ENCODE measurements around the gene HSPA14. TPM values are rescaled to one million over a fixed set of nuclear protein-coding genes. Genes with fewer than 3 reads are reported as not detected.
"Not testable (repeated sequence)": the region's sequence is repeated elsewhere in the genome, so short reads cannot be mapped to it uniquely, and the experiment has no call there.

HSPA14 gene
- total and polyA plus RNA-seq, 4 donors = 5.3 to 9.0 (median 8.5) TPM

DNA sequence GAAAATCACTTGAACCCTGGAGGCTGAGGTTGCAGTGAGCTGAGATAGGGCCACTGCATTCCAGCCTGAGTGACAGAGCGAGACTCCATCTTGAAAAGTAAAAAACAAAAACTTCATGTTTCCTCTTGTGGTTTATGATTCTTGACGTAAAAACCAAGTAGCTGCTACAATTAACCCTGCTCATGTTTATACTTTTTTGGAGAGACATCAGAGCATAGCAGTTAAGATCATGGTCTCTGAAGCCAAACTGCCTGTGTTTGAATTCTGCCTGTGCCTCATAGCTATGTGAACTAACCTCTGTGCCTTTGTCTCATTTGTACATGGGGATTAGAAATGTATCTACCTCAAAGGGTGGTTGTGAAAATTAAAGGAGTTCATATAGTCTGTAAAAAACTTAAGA, 67.8 kb downstream of the HSPA14 start:
- no peak overlapping the region for H3K9ac ChIP-seq (ENCODE audit: low read depth in 1 of 2, low read length in 2 of 2)
- H3K4me1 ChIP-seq (ENCODE audit: control insufficient read depth in 4 of 4, insufficient read depth in 4 of 4, low read length in 3 of 4) = no peaks in the 10 kb centered on the region
- H3K4me3 ChIP-seq (ENCODE audit: low read depth in 1 of 3, low read length in 3 of 3) = no peak overlapping the region
- no peak for DNase-seq (ENCODE audit: low spot score)
- no peak for TF ChIP-seq FOXA2 (IDR thresholded peaks at IDR 0.05)
- TF ChIP-seq, protein P1, sequence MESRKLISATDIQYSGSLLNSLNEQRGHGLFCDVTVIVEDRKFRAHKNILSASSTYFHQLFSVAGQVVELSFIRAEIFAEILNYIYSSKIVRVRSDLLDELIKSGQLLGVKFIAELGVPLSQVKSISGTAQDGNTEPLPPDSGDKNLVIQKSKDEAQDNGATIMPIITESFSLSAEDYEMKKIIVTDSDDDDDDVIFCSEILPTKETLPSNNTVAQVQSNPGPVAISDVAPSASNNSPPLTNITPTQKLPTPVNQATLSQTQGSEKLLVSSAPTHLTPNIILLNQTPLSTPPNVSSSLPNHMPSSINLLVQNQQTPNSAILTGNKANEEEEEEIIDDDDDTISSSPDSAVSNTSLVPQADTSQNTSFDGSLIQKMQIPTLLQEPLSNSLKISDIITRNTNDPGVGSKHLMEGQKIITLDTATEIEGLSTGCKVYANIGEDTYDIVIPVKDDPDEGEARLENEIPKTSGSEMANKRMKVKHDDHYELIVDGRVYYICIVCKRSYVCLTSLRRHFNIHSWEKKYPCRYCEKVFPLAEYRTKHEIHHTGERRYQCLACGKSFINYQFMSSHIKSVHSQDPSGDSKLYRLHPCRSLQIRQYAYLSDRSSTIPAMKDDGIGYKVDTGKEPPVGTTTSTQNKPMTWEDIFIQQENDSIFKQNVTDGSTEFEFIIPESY (IDR thresholded peaks at IDR 0.05) = no peak
- TF ChIP-seq HNF4G (IDR thresholded peaks at IDR 0.05) = no peak
- TF ChIP-seq NR2F2 (IDR thresholded peaks at IDR 0.05) = no peak
- no peak for TF ChIP-seq TAF1 (conservative IDR thresholded peaks at IDR 0.05)
- TF ChIP-seq SP1 (IDR thresholded peaks at IDR 0.05) = no peak
- no peak for TF ChIP-seq FOXA1 (IDR thresholded peaks at IDR 0.05)
- TF ChIP-seq HNF4A (conservative IDR thresholded peaks at IDR 0.05) = no peak
- TF ChIP-seq JUND (IDR thresholded peaks at IDR 0.05) = no peak
- TF ChIP-seq RAD21 (IDR thresholded peaks at IDR 0.05) = no peak
- TF ChIP-seq GABPA (IDR thresholded peaks at IDR 0.05 in 1 of 2, conservative IDR thresholded peaks at IDR 0.05 in 1 of 2) = no peak
- TF ChIP-seq, protein P2, sequence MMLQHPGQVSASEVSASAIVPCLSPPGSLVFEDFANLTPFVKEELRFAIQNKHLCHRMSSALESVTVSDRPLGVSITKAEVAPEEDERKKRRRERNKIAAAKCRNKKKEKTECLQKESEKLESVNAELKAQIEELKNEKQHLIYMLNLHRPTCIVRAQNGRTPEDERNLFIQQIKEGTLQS (IDR thresholded peaks at IDR 0.05) = no peak
- 91% methylated on average over 2 of the region's 2 CpGs for WGBS
- H3K27me3 ChIP-seq (ENCODE audit: control insufficient read depth in 4 of 4, insufficient read depth in 4 of 4, low read length in 3 of 4) = no peaks in the 10 kb centered on the region
- H3K36me3 ChIP-seq (ENCODE audit: control insufficient read depth in 4 of 4, insufficient read depth in 3 of 4, low read depth in 1 of 4, low read length in 3 of 4) = peaks cover 0 to 17% (median 6%) of the 10 kb centered on the region in 4 donors
- H3K9me3 ChIP-seq (ENCODE audit: control insufficient read depth in 4 of 4, low read length in 3 of 4) = no peaks in the 10 kb centered on the region
- H3K27ac ChIP-seq (ENCODE audit: low read depth in 1 of 2, low read length in 2 of 2) = no peak overlapping the region

DNA sequence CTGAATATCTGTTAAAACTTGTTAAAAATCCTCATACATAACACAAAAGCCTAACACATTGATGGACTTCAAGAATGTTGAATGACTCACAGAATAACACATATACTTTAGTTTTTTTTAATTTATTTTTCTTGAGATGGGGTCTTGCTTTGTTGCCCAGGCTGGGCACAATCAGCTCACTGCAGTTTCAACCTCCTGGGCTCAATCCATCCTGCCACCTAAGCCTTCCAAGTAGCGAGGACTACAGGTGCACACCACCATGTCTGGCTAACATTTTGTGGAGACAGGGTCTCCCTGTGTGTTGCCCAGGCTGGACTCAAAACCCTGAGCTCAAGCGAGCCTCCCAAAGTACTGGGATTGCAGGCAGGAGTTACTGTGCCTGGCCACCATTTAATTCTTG, 68.7 kb downstream of the HSPA14 start:
- Histone ChIP-seq H3K9me3 (ENCODE audit: control insufficient read depth in 4 of 4, low read length in 3 of 4) (no peaks in the 10 kb centered on the region), H3K27ac (ENCODE audit: low read depth in 1 of 2, low read length in 2 of 2) (no peak overlapping the region), H3K9ac (ENCODE audit: low read depth in 1 of 2, low read length in 2 of 2) (no peak overlapping the region), H3K4me1 (ENCODE audit: control insufficient read depth in 4 of 4, insufficient read depth in 4 of 4, low read length in 3 of 4) (no peaks in the 10 kb centered on the region), H3K36me3 (ENCODE audit: control insufficient read depth in 4 of 4, insufficient read depth in 3 of 4, low read depth in 1 of 4, low read length in 3 of 4) (peaks cover 0 to 19% (median 6%) of the 10 kb centered on the region in 4 donors), H3K4me3 (ENCODE audit: low read depth in 1 of 3, low read length in 3 of 3) (no peak overlapping the region), H3K27me3 (ENCODE audit: control insufficient read depth in 4 of 4, insufficient read depth in 4 of 4, low read length in 3 of 4) (no peaks in the 10 kb centered on the region)
- WGBS = 100% methylated on average over 2 of the region's 2 CpGs
- no peak for DNase-seq (ENCODE audit: low spot score)
- no peak for TF ChIP-seq EGR1 (IDR thresholded peaks at IDR 0.05; ENCODE audit: low read depth in 2 of 2)
- no peak for TF ChIP-seq JUND (IDR thresholded peaks at IDR 0.05)
- no peak for TF ChIP-seq RXRA (IDR thresholded peaks at IDR 0.05)
- TF ChIP-seq RAD21 (IDR thresholded peaks at IDR 0.05) = no peak
- TF ChIP-seq, protein P3, sequence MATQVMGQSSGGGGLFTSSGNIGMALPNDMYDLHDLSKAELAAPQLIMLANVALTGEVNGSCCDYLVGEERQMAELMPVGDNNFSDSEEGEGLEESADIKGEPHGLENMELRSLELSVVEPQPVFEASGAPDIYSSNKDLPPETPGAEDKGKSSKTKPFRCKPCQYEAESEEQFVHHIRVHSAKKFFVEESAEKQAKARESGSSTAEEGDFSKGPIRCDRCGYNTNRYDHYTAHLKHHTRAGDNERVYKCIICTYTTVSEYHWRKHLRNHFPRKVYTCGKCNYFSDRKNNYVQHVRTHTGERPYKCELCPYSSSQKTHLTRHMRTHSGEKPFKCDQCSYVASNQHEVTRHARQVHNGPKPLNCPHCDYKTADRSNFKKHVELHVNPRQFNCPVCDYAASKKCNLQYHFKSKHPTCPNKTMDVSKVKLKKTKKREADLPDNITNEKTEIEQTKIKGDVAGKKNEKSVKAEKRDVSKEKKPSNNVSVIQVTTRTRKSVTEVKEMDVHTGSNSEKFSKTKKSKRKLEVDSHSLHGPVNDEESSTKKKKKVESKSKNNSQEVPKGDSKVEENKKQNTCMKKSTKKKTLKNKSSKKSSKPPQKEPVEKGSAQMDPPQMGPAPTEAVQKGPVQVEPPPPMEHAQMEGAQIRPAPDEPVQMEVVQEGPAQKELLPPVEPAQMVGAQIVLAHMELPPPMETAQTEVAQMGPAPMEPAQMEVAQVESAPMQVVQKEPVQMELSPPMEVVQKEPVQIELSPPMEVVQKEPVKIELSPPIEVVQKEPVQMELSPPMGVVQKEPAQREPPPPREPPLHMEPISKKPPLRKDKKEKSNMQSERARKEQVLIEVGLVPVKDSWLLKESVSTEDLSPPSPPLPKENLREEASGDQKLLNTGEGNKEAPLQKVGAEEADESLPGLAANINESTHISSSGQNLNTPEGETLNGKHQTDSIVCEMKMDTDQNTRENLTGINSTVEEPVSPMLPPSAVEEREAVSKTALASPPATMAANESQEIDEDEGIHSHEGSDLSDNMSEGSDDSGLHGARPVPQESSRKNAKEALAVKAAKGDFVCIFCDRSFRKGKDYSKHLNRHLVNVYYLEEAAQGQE (IDR thresholded peaks at IDR 0.05) = no peak
- no peak for TF ChIP-seq GABPA (IDR thresholded peaks at IDR 0.05 in 1 of 2, conservative IDR thresholded peaks at IDR 0.05 in 1 of 2)
- no peak for TF ChIP-seq HNF4A (conservative IDR thresholded peaks at IDR 0.05)
- TF ChIP-seq, protein P4, sequence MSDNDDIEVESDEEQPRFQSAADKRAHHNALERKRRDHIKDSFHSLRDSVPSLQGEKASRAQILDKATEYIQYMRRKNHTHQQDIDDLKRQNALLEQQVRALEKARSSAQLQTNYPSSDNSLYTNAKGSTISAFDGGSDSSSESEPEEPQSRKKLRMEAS (IDR thresholded peaks at IDR 0.05) = no peak
- TF ChIP-seq, protein P5, sequence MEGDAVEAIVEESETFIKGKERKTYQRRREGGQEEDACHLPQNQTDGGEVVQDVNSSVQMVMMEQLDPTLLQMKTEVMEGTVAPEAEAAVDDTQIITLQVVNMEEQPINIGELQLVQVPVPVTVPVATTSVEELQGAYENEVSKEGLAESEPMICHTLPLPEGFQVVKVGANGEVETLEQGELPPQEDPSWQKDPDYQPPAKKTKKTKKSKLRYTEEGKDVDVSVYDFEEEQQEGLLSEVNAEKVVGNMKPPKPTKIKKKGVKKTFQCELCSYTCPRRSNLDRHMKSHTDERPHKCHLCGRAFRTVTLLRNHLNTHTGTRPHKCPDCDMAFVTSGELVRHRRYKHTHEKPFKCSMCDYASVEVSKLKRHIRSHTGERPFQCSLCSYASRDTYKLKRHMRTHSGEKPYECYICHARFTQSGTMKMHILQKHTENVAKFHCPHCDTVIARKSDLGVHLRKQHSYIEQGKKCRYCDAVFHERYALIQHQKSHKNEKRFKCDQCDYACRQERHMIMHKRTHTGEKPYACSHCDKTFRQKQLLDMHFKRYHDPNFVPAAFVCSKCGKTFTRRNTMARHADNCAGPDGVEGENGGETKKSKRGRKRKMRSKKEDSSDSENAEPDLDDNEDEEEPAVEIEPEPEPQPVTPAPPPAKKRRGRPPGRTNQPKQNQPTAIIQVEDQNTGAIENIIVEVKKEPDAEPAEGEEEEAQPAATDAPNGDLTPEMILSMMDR (IDR thresholded peaks at IDR 0.05; ENCODE audit: low read depth, low read length, missing input control) = no peak
- TF ChIP-seq, protein P1 (IDR thresholded peaks at IDR 0.05) = no peak
- no peak for TF ChIP-seq FOXA2 (IDR thresholded peaks at IDR 0.05)
- no peak for TF ChIP-seq HNF4G (IDR thresholded peaks at IDR 0.05)
- no peak for TF ChIP-seq YY1 (IDR thresholded peaks at IDR 0.05)

DNA sequence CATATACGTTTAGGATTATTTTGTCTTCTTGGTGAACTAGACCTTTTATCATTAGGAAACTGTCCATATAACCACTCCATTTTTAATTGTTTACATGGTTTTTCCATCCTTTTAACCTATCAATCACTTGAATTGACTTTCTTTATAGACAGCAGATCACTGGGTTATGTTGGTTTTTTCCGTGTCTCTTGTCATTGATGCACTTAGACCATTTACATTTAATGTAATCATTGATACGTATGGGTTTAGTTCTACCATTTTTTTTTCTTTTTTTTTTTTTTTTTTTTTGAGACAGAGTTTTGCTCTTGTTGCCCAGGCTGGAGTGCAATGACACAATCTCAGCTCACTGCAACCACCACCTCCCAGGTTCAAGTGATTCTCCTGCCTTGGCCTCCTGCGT, 69.5 kb downstream of the HSPA14 start:
- not testable (repeated sequence) for H3K4me3 ChIP-seq (ENCODE audit: low read depth in 1 of 3, low read length in 3 of 3); H3K4me1 ChIP-seq (ENCODE audit: control insufficient read depth in 4 of 4, insufficient read depth in 4 of 4, low read length in 3 of 4); H3K27ac ChIP-seq (ENCODE audit: low read depth in 1 of 2, low read length in 2 of 2); DNase-seq (ENCODE audit: low spot score); H3K27me3 ChIP-seq (ENCODE audit: control insufficient read depth in 4 of 4, insufficient read depth in 4 of 4, low read length in 3 of 4); H3K9ac ChIP-seq (ENCODE audit: low read depth in 1 of 2, low read length in 2 of 2); H3K9me3 ChIP-seq (ENCODE audit: control insufficient read depth in 4 of 4, low read length in 3 of 4)
- peaks cover 0 to 19% (median 6%) of the 10 kb centered on the region in 4 donors for H3K36me3 ChIP-seq (ENCODE audit: control insufficient read depth in 4 of 4, insufficient read depth in 3 of 4, low read depth in 1 of 4, low read length in 3 of 4)
- WGBS = over 99% methylated on average over 4 of the region's 4 CpGs
